DMS153 treated with DMSO at 0.1 percent for 48 hours (cell line): Measurements from ENCODE around the gene BBS5.
"Not testable (repeated sequence)": the region's sequence is repeated elsewhere in the genome, so short reads cannot be mapped to it uniquely, and the experiment has no call there.

Experiments
- DNase-seq: peaks from one replicate; lab custom pipeline; 2025; ENCODE audit not compliant: unreplicated experiment; lab: John Stamatoyannopoulos, UW

Gene BBS5

DNA sequence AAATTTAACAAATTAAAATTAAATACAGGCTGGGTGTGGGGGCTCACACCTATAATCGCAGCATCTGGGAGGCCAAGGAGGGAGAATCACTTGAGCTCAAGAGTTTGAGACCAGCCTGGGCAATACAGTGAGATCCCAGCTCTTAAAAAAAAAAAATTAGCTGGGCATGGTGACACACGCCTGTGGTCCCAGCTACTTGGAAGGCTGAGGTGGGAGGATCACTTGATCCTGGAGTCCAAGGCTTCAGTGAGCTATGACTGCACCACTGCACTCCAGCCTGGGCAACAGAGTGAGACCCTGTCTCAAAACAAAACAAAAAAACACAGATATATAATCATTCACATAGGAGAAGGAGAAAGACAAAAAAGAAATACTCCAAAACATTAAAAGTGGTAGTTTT, 60.2 kb downstream of the BBS5 start:
- DNase-seq, result not testable (repeated sequence)

DNA sequence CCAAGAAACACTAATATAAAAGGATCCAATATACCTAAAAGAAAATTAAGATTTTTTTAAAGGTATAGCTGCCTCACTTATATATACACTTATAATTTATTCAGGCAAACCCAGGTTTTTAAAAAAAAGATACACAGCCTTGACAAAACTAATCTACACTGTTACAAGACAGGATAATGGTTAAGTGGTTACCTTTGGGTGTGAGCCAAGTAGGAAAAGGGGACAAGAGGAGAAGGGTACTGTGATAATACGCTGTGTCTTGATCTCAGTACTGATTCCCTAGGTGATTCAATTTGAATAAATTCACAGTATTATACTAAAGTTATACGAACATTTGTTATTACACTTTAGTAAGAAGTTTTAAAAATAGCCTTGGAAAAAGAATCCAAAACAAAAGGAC, 60.9 kb downstream of the BBS5 start:
- no peak for DNase-seq

DNA sequence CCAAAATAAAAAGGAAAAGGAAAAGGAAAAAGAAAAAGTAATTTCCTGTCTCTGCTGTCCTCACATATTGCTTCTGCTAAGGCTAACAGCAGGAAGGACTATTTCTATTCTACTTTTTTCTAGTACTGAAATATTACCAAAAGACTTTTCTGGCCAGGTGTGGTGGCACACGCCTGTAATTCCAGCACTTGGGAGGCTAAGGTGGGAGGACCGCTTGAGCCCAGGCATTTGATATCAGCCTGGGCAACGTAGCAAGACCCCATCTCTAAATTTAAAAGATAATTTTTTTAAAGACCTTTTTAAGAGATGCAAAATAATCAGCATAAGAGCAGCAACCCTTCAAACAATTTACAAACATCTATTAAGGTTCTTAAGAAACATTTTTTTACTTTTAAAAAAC, 63.1 kb downstream of the BBS5 start:
- DNase-seq, result no peak

DNA sequence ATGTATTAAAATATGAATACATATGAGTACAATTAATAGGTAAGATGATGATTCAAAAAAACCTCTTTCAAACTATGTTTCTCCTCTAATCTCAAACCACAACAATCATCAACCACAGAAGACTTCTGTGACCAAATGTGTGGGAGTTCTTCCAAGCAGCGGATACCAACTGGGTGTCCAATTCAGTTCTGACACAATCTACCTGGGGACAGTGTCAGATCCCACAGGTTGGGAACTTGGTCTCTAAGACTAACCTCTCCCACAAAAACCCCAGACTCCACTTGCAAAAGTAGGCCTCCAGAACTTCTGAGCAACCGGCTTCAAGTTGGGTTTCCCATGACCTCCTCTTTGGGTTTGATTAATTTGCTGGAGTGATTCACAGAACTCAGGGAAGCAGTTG, 67.5 kb downstream of the BBS5 start:
- no peak for DNase-seq
